CD4-positive, alpha-beta T cell treated with Interferon gamma for 1 hour (primary cell): ENCODE measurements around the gene NKAIN2.

ENCODE experiments used
- DNase-seq: peaks from one replicate; pipeline ENCODE4 v3.0.0-alpha.2; 2020

Gene NKAIN2

GRCh38 chr6:124792386-124792785, 988.7 kb downstream of the NKAIN2 start:
- no peak for DNase-seq

DNA sequence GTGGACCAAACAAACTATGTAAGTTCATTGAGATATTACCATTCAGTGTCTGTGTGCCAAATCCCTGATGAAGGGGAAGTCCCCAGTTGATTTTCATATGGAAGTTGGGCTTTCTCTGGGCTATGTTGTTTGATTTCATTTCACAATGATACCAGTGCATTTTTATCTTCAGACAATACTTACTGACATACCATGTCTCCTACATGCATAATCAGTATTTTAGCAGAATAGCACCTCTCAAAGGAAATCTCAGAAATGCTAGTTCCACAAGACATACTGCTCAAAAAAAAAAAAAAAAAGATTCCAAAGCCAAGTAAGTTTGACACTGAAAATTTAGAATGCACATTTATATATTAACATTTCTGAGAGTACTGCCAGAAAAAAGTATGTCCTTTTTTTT, 989.7 kb downstream of the NKAIN2 start:
- no peak for DNase-seq

DNA sequence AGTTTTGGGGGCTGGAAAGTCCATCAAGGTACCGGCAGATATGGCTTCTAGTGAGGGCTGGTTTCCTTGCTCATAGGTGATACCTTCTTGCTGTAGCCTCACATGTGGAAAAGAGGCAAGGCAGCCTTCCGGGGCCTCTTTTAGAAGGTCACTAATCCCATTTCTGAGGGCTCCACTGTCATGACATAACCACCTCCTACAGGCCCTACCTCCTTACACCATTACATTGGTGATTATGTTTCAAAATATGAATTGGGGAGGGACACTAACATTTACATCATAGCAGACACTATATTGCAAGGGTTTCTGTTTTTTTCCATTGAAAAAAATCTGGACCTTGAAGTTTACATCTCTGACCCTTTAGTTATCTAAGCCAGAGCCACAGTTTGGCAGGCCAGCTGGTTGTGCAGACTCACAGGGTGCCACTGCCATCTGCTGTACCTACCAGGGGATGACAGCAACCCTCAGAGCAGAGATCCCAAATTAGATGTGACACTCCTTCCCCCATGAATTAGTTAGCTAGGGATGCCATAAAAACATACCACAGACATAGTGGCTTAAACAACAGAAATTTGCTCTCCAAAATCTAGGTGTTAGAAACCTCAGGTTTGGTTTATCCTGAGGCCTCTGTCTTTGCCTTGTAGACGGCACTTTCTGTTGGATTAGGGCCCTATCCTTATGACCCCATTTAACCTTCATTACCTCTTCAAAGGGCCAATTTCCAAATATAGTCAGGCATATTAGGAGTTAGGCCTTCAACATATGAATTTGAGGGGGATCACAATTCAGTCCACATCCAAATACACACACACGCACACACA, 992.2 kb downstream of the NKAIN2 start:
- DNase-seq: no peak

DNA sequence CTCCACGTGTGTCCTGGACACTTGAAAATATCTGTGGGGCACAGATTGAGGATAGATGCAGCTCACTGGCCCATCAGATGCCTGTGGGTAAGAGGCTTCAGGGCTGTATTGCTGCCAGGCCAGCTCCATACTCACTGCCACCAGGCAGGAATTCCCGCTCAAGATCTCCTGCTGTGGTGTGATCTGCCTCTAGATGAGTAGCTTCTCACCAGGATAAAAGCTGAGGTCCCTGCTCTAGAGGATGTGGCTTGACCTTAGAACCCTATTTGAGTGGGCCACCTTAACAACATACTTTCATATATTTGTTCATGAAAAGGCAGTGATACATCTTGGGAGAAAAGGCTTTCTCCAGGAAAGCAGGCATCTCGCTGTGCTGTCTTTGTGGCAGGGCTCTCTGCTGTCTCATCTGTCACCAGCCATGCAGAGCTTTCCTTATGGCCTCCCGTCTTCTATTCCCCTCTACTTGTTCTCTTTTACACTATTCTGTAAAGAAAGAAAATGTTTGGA, 992.9 kb downstream of the NKAIN2 start:
- DNase-seq: no peak

DNA sequence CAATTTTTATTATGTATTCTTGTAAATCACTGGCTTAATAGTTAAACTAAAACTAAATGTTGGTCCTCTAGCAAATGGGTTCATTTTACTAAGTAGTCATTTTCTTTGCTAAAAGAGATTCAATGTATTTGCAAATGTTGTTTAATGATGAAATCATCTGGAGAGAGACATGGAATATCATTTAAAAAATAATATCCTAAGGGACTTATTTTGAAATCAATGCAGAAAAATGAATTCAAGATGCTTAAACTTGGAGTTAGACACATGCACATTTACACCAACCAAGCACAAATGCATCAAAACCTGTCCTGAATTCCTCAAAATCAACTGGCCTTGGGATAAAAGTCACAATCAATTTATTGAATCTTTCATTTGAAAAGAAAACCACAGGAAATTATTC, 993.6 kb downstream of the NKAIN2 start:
- DNase-seq: no peak

- DNase-seq: no peak
Measured at GRCh38 chr6:124798942-124799496, 995.4 kb downstream of the NKAIN2 start.

GRCh38 chr6:124799638-124800037, 996.0 kb downstream of the NKAIN2 start:
- no peak for DNase-seq

DNA sequence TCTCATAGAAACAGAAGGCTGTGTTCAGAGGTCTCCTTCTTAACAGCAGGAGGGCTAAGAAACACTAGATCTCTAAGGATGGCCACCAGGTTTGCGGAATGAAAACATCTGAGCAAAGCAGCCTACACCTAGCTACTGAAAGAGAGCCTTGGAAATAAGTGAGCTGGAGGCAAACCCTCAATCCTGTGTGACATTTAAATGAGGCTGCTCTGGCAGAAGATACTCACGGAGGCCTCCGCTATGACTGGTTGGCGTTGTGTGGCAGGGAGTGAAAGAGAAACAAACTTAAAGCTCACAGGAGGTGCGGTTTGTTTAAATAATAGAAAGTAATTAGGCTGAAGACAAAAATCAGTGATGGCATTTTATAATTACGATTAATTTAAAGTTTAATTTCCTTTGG, 996.6 kb downstream of the NKAIN2 start:
- DNase-seq: no peak

DNA sequence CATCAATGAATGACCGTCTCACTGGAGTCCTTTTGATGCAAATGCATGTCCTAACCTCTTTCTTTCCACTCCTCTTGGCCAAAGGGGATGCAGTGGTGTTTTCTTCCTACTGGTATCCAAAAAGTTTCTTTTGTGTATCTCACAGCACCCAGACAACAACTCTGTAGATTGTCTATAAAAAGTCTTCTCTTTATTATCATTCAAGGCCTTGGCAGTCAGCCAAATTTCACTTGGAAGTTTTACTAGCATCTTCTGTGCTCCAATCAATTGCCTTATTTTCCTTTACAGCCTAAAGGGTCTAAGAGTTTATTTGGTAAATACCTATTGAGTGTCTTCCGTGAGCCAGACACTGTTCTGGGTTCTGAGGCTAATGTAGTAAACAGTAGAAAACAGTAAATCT, 1008.4 kb downstream of the NKAIN2 start:
- no peak for DNase-seq

GRCh38 chr6:124819346-124819745, 1015.7 kb downstream of the NKAIN2 start:
- DNase-seq: no peak

- no peak for DNase-seq
Measured at GRCh38 chr6:124822204-124822613, 1018.5 kb downstream of the NKAIN2 start.

- no peak for DNase-seq
Measured at GRCh38 chr6:124822721-124823120, 1019.1 kb downstream of the NKAIN2 start.

GRCh38 chr6:124823240-124824111, 1019.8 kb downstream of the NKAIN2 start:
- no peak for DNase-seq

- DNase-seq: no peak
Measured at GRCh38 chr6:124825564-124825963, 1021.9 kb downstream of the NKAIN2 start.

DNA sequence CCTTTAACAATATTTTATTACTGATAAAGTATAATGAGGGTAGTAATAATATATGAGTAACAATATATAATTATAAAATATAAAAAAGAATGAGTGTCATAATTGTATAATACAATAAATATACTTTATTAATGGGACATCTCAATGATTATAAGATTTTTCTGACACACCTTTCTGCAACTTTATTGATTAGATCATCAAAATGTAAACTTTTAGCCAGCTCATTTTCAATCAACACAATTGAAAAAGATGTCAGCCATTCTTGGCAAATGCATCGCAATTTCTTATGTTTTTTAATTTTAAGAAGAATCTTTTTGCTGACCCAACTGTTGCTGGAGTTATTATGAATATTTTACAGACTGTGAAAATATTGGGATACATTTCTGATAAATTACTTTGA, 1026.2 kb downstream of the NKAIN2 start:
- DNase-seq: no peak

DNA sequence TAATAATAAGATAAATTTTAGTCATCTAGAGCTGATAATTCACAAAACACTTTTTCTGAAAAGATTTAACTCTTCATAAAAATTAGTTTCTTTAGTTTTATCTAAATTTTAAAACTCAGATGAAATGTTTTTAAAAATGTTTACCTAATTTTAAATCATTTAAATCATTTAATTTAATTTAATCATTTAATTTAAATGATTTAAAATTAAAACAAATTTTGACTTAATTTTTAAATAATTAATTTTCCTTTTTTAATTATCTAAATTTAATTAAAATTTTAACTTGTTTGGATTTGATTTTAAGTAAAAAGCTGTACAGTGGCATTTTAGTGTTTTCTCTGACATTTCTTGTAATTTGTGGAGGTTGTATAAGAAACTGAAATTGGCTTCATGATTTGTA, 1026.8 kb downstream of the NKAIN2 start:
- DNase-seq: no peak

DNA sequence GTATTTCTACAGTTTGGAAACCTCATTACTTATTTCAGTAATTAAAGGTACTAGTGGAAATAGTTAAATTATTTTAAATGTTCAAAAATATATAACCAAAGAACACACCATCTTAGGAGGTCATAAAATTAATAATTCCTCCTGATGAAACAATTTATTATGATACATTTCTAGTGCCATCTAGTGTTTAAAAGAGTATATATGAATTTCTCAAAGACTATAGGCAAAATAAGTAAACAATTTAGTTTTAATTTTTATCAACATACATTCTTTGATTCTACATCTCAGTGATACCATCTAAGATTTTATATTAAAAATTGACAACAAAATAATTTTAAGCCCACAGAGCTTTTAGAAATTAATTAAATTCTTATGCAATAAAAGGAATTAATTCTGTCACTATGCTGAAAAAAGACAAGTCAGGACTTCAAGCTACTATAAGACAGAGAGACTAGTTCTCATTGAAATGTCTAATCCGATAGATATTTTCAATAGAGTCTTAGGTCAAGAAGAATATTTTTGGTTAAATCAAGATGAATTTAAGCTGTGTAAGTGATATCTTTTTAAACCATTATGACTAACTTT, 1050.8 kb downstream of the NKAIN2 start:
- no peak for DNase-seq

- DNase-seq: no peak
Measured at GRCh38 chr6:124857746-124858145, 1054.1 kb downstream of the NKAIN2 start.

DNA sequence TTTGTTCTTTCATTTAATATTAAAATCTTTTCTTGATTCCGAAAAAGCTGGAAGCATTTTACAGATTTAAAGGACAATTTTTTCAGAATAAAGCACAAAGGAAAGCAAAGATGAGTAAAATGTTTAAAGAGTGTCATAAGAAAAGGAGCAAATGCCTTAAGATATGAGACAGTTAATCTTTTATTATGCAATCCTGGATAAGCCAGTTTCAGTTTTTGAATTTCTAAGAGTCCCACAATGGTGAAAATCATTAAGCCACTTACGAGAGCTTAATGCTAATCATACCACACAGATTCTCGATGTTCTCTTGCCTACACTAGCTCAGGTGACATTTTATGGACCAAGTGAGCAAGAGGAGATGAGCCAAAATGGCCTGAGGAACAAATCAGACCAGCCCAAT, 1054.9 kb downstream of the NKAIN2 start:
- no peak for DNase-seq

GRCh38 chr6:124859366-124859765, 1055.7 kb downstream of the NKAIN2 start:
- no peak for DNase-seq

GRCh38 chr6:124866040-124866439, 1062.4 kb downstream of the NKAIN2 start:
- no peak for DNase-seq

DNA sequence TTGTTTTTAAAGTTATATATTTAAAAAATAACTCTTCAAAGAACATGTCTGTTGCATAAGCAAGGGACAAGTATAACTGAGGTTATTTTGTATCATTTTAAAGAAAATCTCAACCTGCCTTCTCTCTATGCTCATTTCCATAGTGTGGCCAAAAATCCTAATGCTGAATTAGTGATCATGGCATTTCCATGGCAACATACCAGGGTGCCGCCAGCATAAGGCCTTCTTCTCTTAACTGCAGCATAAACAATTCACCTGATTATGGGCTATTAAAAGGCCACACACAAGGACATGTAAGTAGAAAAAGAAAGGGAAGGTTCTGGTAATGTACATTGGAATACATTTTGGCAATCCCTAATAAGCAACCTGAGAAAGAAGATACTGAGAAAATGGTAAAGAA, 1063.5 kb downstream of the NKAIN2 start:
- DNase-seq: no peak

DNA sequence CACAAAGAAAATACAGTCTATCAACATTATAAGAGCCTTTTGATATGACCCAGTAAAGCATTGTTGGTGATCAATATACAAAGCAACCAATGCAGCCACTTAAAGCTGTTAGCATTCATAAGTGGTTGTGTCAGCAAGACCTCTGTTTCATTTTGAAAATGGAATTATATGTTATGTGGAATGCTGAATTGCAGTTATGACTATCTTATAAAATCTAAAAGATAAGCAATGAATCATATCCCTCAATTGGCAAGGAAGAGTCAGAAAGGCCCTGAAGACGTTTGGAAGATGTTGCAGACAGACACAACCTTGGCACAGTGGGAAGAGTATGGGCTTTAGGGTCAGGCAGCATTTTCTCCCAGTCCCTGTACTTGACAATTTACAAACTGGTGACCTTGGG, 1064.8 kb downstream of the NKAIN2 start:
- DNase-seq: no peak
